ENCODE results near the gene ZNF436. TPM values are rescaled to one million over a fixed set of nuclear protein-coding genes. Genes with fewer than 3 reads are reported as not detected.

Gene ZNF436
- total RNA-seq, 1 experiment from 2014 or later, result 16.0 TPM

- no TSS peak for BruUV-seq (replicated peaks)
- Histone ChIP-seq H3K4me1 (ENCODE audit: control insufficient read depth, insufficient read depth, low read length) (peaks cover 8% of the 10 kb centered on the region), H3K27ac (ENCODE audit: low read length) (no peak overlapping the region), H3K36me3 (ENCODE audit: control insufficient read depth, insufficient read depth, low read length) (no peaks in the 10 kb centered on the region), H3K4me3 (ENCODE audit: low read depth in 2 of 2, low read length in 2 of 2) (no peak overlapping the region), H3K9me3 (ENCODE audit: control insufficient read depth, insufficient read depth, low read depth, low read length) (no peaks in the 10 kb centered on the region), H3K27me3 (ENCODE audit: control insufficient read depth, insufficient read depth, low read length) (no peaks in the 10 kb centered on the region)
- intact Hi-C loops (cut with micrococcal nuclease; ENCODE audit: unreplicated experiment) (no loop called here), in situ Hi-C loops (cut with HindIII; ENCODE audit: low pct_unique_long_range_greater_than_20kb, low sequenced_read_pairs) (no loop called here)
- ATAC-seq (no peak), DNase-seq (ENCODE audit: low read depth, low spot score) (no peak)
- ChIA-PET POLR2A (no interaction called here), CTCF (no interaction called here)
- TF ChIP-seq TCF7L2 (IDR thresholded peaks at IDR 0.05; ENCODE audit: low read depth, low read length) (no peak), SIN3A (IDR thresholded peaks at IDR 0.05; ENCODE audit: borderline replicate concordance, insufficient read depth, low read depth, low read length) (no peak), CTCF (IDR thresholded peaks at IDR 0.05) (no peak), POLR2AphosphoS5 (IDR thresholded peaks at IDR 0.05; ENCODE audit: low read depth, low read length) (no peak), REST (IDR thresholded peaks at IDR 0.05; ENCODE audit: insufficient read depth in 1 of 2, low read depth in 2 of 2, low read length in 1 of 2) (no peak)
These were observed 39.2 kb upstream of the ZNF436 start for GRCh38 chr1:23408797-23409290.

- Histone ChIP-seq H3K9me3 (ENCODE audit: control insufficient read depth, insufficient read depth, low read depth, low read length) (no peaks in the 10 kb centered on the region), H3K27ac (ENCODE audit: low read length) (no peak overlapping the region), H3K4me1 (ENCODE audit: control insufficient read depth, insufficient read depth, low read length) (peaks cover 24% of the 10 kb centered on the region), H3K4me3 (ENCODE audit: low read depth in 2 of 2, low read length in 2 of 2) (no peak overlapping the region), H3K27me3 (ENCODE audit: control insufficient read depth, insufficient read depth, low read length) (no peaks in the 10 kb centered on the region), H3K36me3 (ENCODE audit: control insufficient read depth, insufficient read depth, low read length) (no peaks in the 10 kb centered on the region)
- ChIA-PET CTCF (no interaction called here), POLR2A (no interaction called here)
- no peak for DNase-seq (ENCODE audit: low read depth, low spot score)
- ATAC-seq, result no peak
- no peak for TF ChIP-seq TCF7L2 (IDR thresholded peaks at IDR 0.05; ENCODE audit: low read depth, low read length)
- TF ChIP-seq REST (IDR thresholded peaks at IDR 0.05; ENCODE audit: insufficient read depth in 1 of 2, low read depth in 2 of 2, low read length in 1 of 2), result no peak
- no peak for TF ChIP-seq CTCF (IDR thresholded peaks at IDR 0.05)
- TF ChIP-seq POLR2AphosphoS5 (IDR thresholded peaks at IDR 0.05; ENCODE audit: low read depth, low read length), result no peak
- TF ChIP-seq SIN3A (IDR thresholded peaks at IDR 0.05; ENCODE audit: borderline replicate concordance, insufficient read depth, low read depth, low read length), result no peak
- BruUV-seq (replicated peaks), result no TSS peak
- in situ Hi-C loops (cut with HindIII; ENCODE audit: low pct_unique_long_range_greater_than_20kb, low sequenced_read_pairs) (no loop called here), intact Hi-C loops (cut with micrococcal nuclease; ENCODE audit: unreplicated experiment) (no loop called here)
These were observed 37.5 kb upstream of the ZNF436 start for GRCh38 chr1:23407016-23407630.
